RWPE2 (cell line): ENCODE data around the gene NRF1.

Source experiments
- ATAC-seq: fragments of 200-7000 bp; cut with Tn5 transposase; 3 replicates; pipeline ENCODE4 v1.9.1; 2021; ENCODE audit warnings: low read depth
- DNase-seq: peaks from one replicate; pipeline ENCODE4 v3.0.0-alpha.2; 2020; ENCODE audit warnings: low spot score
- H3K27ac ChIP-seq: fragments of 450-650 bp; 2 replicates; pipeline ENCODE4 v1.5.1; 2017; ENCODE audit warnings: mild to moderate bottlenecking; ENCODE audit not compliant: poor library complexity, severe bottlenecking
- H3K27me3 ChIP-seq: fragments of 250-450 bp; sonication (Bioruptor Pico); 2 replicates; pipeline ENCODE4 v1.5.1; 2021; ENCODE audit warnings: mild to moderate bottlenecking, moderate library complexity; ENCODE audit not compliant: insufficient read depth, poor library complexity, severe bottlenecking
- H3K36me3 ChIP-seq: fragments of 250-450 bp; sonication (Bioruptor Pico); 2 replicates; pipeline ENCODE4 v1.5.1; 2020; ENCODE audit warnings: low read depth, mild to moderate bottlenecking, moderate library complexity
- H3K4me1 ChIP-seq: fragments of 250-450 bp; sonication (Bioruptor Pico); 2 replicates; pipeline ENCODE4 v1.5.1; 2021; ENCODE audit warnings: mild to moderate bottlenecking, moderate library complexity; ENCODE audit not compliant: insufficient read depth, poor library complexity, severe bottlenecking
- H3K4me3 ChIP-seq: fragments of 250-450 bp; sonication (Bioruptor Pico); 2 replicates; pipeline ENCODE4 v1.5.1; 2021; ENCODE audit warnings: mild to moderate bottlenecking, moderate library complexity; ENCODE audit not compliant: severe bottlenecking
- H3K9me3 ChIP-seq: fragments of 250-450 bp; sonication (Bioruptor Pico); 2 replicates; pipeline ENCODE4 v1.5.1; 2021; ENCODE audit warnings: mild to moderate bottlenecking, moderate library complexity; ENCODE audit not compliant: severe bottlenecking
- TF ChIP-seq, protein P1 (sequence below): fragments of 450-650 bp; IDR thresholded peaks from one replicate; pipeline ENCODE4 v1.5.1; 2017; ENCODE audit warnings: mild to moderate bottlenecking, moderate library complexity; ENCODE audit not compliant: poor library complexity, severe bottlenecking

Gene NRF1

DNA sequence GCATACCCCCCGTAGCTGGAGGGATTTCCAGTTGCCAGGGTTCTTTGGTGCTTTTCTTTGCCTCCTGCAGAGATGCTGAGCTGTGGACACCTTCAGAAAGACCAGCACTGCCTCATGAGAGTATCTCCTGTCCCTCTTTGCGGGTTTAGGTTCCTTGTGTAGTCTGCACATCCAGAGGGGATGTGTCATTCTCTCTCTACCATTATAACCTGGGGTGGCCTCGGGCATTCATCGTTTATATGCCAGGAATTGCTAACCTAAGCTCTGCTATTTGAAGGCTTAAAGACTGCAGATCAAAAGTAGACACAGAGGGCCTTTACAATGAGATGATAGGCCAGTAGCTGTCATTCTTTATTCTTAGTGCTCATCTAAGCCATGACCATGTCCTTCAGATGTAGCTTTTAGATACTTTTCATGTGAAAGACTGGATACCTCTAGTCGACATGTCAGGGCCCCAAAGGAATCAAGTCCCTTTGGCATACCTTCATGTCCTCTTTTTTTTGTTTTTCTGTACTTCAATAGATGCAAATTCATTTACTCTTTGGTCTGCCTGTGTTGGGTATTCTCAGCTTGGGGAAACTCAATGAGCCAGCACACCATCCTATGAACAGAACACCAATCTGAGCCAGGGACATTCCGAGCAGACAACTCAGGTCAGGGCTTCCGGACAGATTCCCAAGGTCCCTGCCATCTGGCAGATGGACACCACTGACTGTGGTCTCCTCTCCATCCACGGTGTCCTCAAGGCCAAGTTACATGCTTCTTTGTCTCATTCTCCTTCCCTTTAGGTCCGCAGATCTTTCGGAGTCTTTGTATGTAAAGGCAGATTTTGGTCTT is 129.3 kb downstream of the NRF1 start:
- H3K4me1 ChIP-seq = no peaks in the 10 kb centered on the region
- H3K9me3 ChIP-seq = no peaks in the 10 kb centered on the region
- H3K27me3 ChIP-seq = no peaks in the 10 kb centered on the region
- H3K36me3 ChIP-seq = peaks cover 5% of the 10 kb centered on the region; the same call in 1 of the 2 replicates
- H3K4me3 ChIP-seq = no peak overlapping the region
- DNase-seq (no peak), ATAC-seq (no peak)
- TF ChIP-seq, protein P1, sequence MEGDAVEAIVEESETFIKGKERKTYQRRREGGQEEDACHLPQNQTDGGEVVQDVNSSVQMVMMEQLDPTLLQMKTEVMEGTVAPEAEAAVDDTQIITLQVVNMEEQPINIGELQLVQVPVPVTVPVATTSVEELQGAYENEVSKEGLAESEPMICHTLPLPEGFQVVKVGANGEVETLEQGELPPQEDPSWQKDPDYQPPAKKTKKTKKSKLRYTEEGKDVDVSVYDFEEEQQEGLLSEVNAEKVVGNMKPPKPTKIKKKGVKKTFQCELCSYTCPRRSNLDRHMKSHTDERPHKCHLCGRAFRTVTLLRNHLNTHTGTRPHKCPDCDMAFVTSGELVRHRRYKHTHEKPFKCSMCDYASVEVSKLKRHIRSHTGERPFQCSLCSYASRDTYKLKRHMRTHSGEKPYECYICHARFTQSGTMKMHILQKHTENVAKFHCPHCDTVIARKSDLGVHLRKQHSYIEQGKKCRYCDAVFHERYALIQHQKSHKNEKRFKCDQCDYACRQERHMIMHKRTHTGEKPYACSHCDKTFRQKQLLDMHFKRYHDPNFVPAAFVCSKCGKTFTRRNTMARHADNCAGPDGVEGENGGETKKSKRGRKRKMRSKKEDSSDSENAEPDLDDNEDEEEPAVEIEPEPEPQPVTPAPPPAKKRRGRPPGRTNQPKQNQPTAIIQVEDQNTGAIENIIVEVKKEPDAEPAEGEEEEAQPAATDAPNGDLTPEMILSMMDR = no peak
- no peak overlapping the region for H3K27ac ChIP-seq

DNA sequence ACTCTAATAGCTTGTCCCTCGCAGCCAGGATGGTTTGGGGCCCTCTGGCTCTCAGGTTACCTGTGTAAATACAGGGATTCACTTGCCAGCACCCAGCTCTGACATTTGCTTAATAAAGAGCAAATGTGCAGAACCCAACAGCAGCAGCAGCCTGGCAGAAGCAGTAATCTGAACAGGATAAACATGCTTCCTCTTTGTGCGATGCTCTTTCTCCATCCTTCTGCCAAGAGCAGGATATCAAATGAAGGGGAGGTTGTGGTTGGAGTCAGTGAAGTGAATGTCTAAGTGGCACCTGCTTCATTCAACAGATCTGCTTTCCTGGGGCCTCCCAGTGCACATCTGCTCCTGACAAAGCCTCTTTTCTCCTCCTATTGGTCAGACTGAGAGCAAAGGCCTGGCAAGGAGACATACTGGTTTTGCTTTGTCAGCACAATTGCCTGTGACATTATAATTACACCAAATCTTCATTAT is 130.3 kb downstream of the NRF1 start:
- H3K4me3 ChIP-seq = no peak overlapping the region
- no peaks in the 10 kb centered on the region for H3K4me1 ChIP-seq
- H3K9me3 ChIP-seq = no peaks in the 10 kb centered on the region
- no peak for ATAC-seq
- peaks cover 9% of the 10 kb centered on the region; the same call in 1 of the 2 replicates for H3K36me3 ChIP-seq
- no peak for DNase-seq
- no peak overlapping the region for H3K27ac ChIP-seq
- H3K27me3 ChIP-seq = no peaks in the 10 kb centered on the region
- TF ChIP-seq, protein P1 = no peak

DNA sequence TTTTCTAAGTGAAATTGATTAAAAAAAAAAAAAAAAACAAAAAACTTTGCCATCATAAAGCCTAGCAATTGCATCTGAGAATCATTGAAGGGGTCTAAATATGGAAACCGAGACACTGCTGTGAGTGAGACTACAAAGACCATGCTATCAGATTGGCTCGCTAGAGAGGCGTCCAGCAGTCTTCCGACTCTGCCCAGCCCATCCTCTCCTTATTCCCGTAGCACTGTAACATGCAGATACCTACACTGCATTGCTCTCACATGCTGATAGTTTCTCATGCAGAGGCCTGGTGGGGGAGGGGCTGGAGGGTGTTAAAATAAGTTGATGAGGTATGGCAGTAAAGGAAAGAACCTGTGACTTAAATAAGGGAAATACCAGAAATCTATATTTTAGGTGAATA is 130.7 kb downstream of the NRF1 start:
- Histone ChIP-seq H3K4me3 (no peak overlapping the region), H3K4me1 (no peaks in the 10 kb centered on the region), H3K36me3 (peaks cover 12% of the 10 kb centered on the region; the same call in 1 of the 2 replicates), H3K9me3 (no peaks in the 10 kb centered on the region), H3K27me3 (no peaks in the 10 kb centered on the region), H3K27ac (no peak overlapping the region)
- TF ChIP-seq, protein P1 = no peak
- ATAC-seq (no peak), DNase-seq (no peak)

DNA sequence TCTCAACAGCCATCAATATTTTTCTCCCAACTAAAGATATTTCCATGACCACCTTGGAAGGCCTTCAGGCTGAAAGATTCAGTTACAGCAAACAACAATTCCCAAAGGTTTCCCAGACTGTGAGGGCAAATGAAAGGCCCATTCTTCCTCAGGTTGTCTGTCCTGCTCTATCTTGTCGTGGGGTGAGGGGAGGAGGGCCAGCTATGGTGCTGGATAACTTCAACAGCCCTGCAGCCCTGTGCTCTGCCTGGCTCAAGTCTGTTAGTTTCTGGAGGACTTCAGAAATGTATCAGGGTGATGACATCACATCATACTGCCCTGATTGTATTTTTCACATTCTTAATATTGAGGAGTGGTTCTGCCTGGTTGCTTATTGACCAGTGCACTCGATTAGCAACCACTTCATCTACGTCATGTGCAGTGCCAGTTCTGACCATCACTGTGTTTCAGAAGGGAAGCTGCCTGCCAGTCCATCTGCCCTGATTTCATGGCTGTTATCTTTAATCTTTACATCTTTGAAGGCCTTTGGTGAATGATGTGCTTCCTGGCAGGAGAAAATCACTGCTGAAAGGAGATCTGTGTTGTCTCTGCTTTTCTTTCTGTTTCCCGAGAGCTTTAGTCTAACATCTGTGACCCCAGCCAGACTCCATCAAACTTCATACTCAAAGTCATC is 135.5 kb downstream of the NRF1 start:
- Histone ChIP-seq H3K9me3 (no peaks in the 10 kb centered on the region), H3K36me3 (0 out of 2 replicates have a peak, but pooled peaks cover 6% of the 10 kb centered on the region), H3K27me3 (no peaks in the 10 kb centered on the region), H3K4me1 (no peaks in the 10 kb centered on the region), H3K4me3 (no peak overlapping the region), H3K27ac (no peak overlapping the region)
- ATAC-seq = no peak
- no peak for DNase-seq
- TF ChIP-seq, protein P1 = no peak
